ENCODE data around the gene SPTBN4.

GRCh38 chr19:40419066-40419612 lies 47.7 kb upstream of the SPTBN4 start:
- TF ChIP-seq CTCF (conservative IDR thresholded peaks at IDR 0.05) (no peak), EZH2 (IDR thresholded peaks at IDR 0.05; ENCODE audit: low read depth) (no peak)

Data from PC-9 (cell line).